Adrenal gland (tissue), 12 donors: ENCODE data around the gene TRAPPC5. TPM values are rescaled to one million over a fixed set of nuclear protein-coding genes. Genes with fewer than 3 reads are reported as not detected.
A peak's percentile ranks its signal among the peaks of the same experiment; 100 is the strongest.

Experiments used
- DNase-seq, 7 donors: peaks; one replicate each; pipeline ENCODE4 v3.0.0-alpha.2; 2019 to 2020
- H3K27ac ChIP-seq, 5 donors: fragments of 200-600 bp; sonication (generic) in 4 of 5; 1 replicate in 3 of 5; 2 replicates in 2 of 5; pipeline versions ENCODE4 v1.5.1 to v1.8.0; 2016 to 2020; ENCODE audit warnings: mild to moderate bottlenecking in 1 of 5
- H3K27me3 ChIP-seq: fragments of 200-600 bp; 2 replicates; pipeline ENCODE4 v1.8.0; 2021
- H3K36me3 ChIP-seq, 2 donors: fragments of 200-600 bp; replicated peaks in 1 of 2; 1 replicate in 1 of 2; 2 replicates in 1 of 2; pipeline versions ENCODE4 v1.5.1 to v1.8.0; 2018 to 2022
- H3K4me1 ChIP-seq, 2 donors: fragments of 200-600 bp; replicated peaks in 1 of 2; 1 replicate in 1 of 2; 2 replicates in 1 of 2; pipeline versions ENCODE4 v1.5.1 to v1.8.0; 2018 to 2021
- H3K4me3 ChIP-seq, 4 donors: fragments of 200-600 bp; sonication (generic) in 3 of 4; one replicate each; pipeline ENCODE4 v1.5.1; 2016 to 2018
- H3K9me3 ChIP-seq, 3 donors: fragments of 200-600 bp; sonication (generic) in 1 of 3; replicated peaks in 1 of 3; 1 replicate in 2 of 3; 2 replicates in 1 of 3; pipeline versions ENCODE4 v1.5.1 to v1.8.0; 2016 to 2021
- CTCF ChIP-seq, 6 experiments: fragments of 450-650 bp in 4 of 6; fragments of 200-600 bp in 2 of 6; sonication (generic) in 1 of 6; IDR thresholded peaks; 1 replicate in 5 of 6; 2 replicates in 1 of 6; pipeline versions ENCODE4 v1.5.1 to v1.8.0; 2016 to 2021; ENCODE audit warnings: antibody characterized with exemption in 6 of 6, mild to moderate bottlenecking in 2 of 6, moderate library complexity in 1 of 6
- POLR2A ChIP-seq, 2 donors: fragments of 450-650 bp; IDR thresholded peaks; one replicate each; pipeline ENCODE4 v1.6.1; 2017; ENCODE audit warnings: antibody characterized with exemption in 2 of 2, mild to moderate bottlenecking in 2 of 2, moderate library complexity in 1 of 2
- WGBS, 4 donors: extraction: QIAGEN DNeasy Blood & Tissue Kit in 2 of 4; methylation state at CpG; one replicate each; pipeline versions ENCODE4 v1.1.5 to v1.1.7; 2013 to 2017; 5-methylcytosine and 5-hydroxymethylcytosine counted together
- intact Hi-C, 2 donors: fragments of 100-400 bp; cut with DNase I; formaldehyde crosslinking; loops; one replicate each; pipeline versions ENCODE4 v1.14.1 to v1.15.0; 2022 to 2023
- polyA plus RNA-seq, 3 donors: library from polyadenylated mRNA; stranded (reverse); fragments of 200-250 nt in 2 of 3; fragments of 350-450 nt in 1 of 3; fragmentation: Illumina TruSeq in 1 of 3; extraction: RNeasy Lipid Tissue Mini Kit (QIAGEN cat#74804) in 1 of 3; gene quantifications; one replicate each; pipeline ENCODE4 v1.2.3, GENCODE V29; 2013 to 2014
- total RNA-seq, 9 donors: library from RNA; depleted of rRNA in 4 of 9; stranded (reverse); fragments of >200 nt in 4 of 9; fragments of 120-200 nt in 1 of 9; fragmentation: NEBNext Ultra II Directional in 1 of 9; extraction: Animal tissue kit (Norgen Biotek cat#: 25700) in 1 of 9; gene quantifications; one replicate each; pipeline versions ENCODE4 v1.1.0 to v1.2.4, GENCODE V29; 2013 to 2023
- donor health status: healthy with polysubstance abuse.
- donor health status: Bipolar disorder and iron deficiency.
- donor health status: DM: yes; HTN: yes; CAD: no.
- donor health status: DM: no; HTN: no; CAD: no.
- donor health status: DM: no; HTN: no; CAD: no.
- donor health status: DM: yes; HTN: yes; CAD: no.

TRAPPC5 gene
- total and polyA plus RNA-seq, 12 donors: 5.6 to 502 (median 153) TPM

DNA sequence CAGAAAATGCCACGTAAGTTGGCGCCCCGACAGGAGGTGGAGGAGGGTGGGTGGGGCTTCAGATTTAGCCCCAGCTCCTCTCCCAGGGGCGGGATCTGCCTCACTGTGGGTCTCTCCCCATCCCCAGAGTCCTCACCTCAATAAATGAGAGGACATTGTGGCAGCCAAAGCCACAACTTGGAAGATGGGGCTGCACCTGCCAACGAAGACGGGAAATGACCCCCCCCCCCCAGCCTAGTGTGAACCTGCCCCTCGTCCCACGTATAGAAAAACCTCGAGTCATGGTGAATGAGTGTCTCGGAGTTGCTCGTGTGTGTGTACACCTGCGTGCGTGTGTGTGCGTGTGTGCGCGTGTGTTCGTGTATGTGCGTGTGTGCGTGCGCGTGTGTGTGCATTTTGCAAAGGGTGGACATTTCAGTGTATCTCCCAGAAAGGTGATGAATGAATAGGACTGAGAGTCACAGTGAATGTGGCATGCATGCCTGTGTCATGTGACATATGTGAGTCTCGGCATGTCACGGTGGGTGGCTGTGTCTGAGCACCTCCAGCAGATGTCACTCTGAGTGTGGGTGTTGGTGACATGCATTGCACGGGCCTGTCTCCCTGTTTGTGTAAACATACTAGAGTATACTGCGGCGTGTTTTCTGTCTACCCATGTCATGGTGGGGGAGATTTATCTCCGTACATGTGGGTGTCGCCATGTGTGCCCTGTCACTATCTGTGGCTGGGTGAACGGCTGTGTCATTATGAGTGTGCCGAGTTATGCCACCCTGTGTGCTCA, 1.5 kb upstream of the TRAPPC5 start:
- WGBS, 4 donors: 41 to 56% (median 45%) methylated on average over 28 to 30 of the region's 30 CpGs
- TF ChIP-seq POLR2A (IDR thresholded peaks at IDR 0.05): no peak
- peak in 1 of 6 experiments; percentile 9 for TF ChIP-seq CTCF (IDR thresholded peaks at IDR 0.05)
- H3K4me1 ChIP-seq: peaks cover 3 to 13% of the 10 kb centered on the region in 2 donors
- peak in 2 of 7 donors; percentile 21 to 63 for DNase-seq
- no peaks in the 10 kb centered on the region for H3K27me3 ChIP-seq
- intact Hi-C loops: loop anchor here (5.0 to 10.0 kb wide), 2 partner anchors 112 to 324 kb away; no protein-coding TSS in a partner anchor
- no peak overlapping the region for H3K4me3 ChIP-seq
- no peaks in the 10 kb centered on the region for H3K9me3 ChIP-seq
- H3K27ac ChIP-seq: no peak overlapping the region
- peaks cover 0 to 20% of the 10 kb centered on the region in 2 donors for H3K36me3 ChIP-seq

DNA sequence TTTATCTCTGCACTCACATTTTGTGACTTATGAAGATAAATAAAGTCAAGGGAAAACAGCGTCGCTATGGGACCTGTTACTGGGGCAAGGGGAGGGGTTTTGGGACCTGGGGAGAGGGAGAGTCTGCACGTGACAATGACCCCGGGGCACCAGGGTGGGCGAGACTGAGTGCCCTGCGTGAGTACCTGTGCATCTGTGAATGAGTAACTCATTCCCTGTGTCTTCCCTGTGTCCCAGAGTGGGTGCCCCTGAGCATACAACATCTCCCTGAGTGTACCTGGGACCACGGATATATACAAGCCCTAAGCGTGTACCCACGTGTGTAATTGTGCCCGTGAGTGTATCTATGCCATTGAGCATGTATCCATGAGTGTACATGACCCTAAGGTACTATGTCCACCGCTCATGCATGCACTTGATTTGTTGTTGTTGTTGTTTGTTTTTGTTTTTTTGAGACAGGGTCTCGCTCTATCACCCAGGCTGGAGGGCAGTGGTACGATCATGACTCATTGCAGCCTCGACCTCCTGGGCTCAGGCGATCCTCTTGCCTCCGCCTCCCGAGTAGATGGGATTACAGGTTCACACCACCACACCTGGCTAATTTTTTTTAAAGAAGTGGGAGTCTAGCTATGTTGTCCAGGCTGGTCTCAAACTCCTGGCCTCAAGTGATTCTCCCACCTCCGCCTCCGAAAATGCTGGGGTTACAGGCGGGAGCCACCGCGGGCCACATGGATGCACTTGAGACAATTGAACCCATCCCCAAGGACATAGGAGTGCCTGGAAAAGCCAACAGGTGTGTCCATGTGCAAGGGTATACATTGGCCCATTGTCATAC, 645 bp upstream of the TRAPPC5 start:
- Histone ChIP-seq H3K4me1 (peaks cover 3 to 13% of the 10 kb centered on the region in 2 donors), H3K27ac (peak overlapping the region in 1 of 5 donors; percentile 90), H3K9me3 (no peaks in the 10 kb centered on the region), H3K4me3 (peak overlapping the region in 1 of 4 donors; percentile 93), H3K27me3 (no peaks in the 10 kb centered on the region), H3K36me3 (peaks cover 0 to 21% of the 10 kb centered on the region in 2 donors)
- TF ChIP-seq POLR2A (IDR thresholded peaks at IDR 0.05) (no peak), CTCF (IDR thresholded peaks at IDR 0.05) (no peak)
- 41 to 54% (median 45%) methylated on average over 17 to 22 of the region's 22 CpGs for WGBS, 4 donors
- intact Hi-C loops: loop anchor here (5.0 to 10.0 kb wide), 3 partner anchors 113 to 325 kb away; no protein-coding TSS in a partner anchor
- no peak for DNase-seq

GRCh38 chr19:7681340-7682174, 924 bp downstream of the TRAPPC5 start:
- Histone ChIP-seq H3K9me3 (no peaks in the 10 kb centered on the region), H3K4me1 (peaks cover 3 to 13% of the 10 kb centered on the region in 2 donors), H3K27ac (peak overlapping the region in 4 of 5 donors; percentile 59 to 90 (median 78)), H3K27me3 (no peaks in the 10 kb centered on the region), H3K36me3 (peaks cover 0 to 21% of the 10 kb centered on the region in 2 donors), H3K4me3 (peak overlapping the region; percentile 85 to 98 (median 90))
- 3 to 14% (median 6%) methylated on average over 29 to 43 of the region's 43 CpGs for WGBS, 4 donors
- TF ChIP-seq POLR2A (IDR thresholded peaks at IDR 0.05) (no peak), CTCF (IDR thresholded peaks at IDR 0.05) (peak; percentile 49 to 71 (median 60))
- peak; percentile 82 to 92 (median 90) for DNase-seq
- intact Hi-C loops: loop anchor here (10.0 kb wide), 2 partner anchors 113 to 327 kb away; no protein-coding TSS in a partner anchor
